RCC 7860 (cell line): ENCODE measurements around the gene ZNF285.
"Not testable (repeated sequence)": the region's sequence is repeated elsewhere in the genome, so short reads cannot be mapped to it uniquely, and the experiment has no call there.

Experiments
- DNase-seq: peaks from one replicate; pipeline ENCODE4 v3.0.0-alpha.2; 2015; ENCODE audit warnings: low spot score
- FAIRE-seq: peaks from 2 replicates; lab custom pipeline; 2012; peaks lifted over from hg19 to GRCh38; lab: Jason Lieb, UNC

The ZNF285 gene

DNA sequence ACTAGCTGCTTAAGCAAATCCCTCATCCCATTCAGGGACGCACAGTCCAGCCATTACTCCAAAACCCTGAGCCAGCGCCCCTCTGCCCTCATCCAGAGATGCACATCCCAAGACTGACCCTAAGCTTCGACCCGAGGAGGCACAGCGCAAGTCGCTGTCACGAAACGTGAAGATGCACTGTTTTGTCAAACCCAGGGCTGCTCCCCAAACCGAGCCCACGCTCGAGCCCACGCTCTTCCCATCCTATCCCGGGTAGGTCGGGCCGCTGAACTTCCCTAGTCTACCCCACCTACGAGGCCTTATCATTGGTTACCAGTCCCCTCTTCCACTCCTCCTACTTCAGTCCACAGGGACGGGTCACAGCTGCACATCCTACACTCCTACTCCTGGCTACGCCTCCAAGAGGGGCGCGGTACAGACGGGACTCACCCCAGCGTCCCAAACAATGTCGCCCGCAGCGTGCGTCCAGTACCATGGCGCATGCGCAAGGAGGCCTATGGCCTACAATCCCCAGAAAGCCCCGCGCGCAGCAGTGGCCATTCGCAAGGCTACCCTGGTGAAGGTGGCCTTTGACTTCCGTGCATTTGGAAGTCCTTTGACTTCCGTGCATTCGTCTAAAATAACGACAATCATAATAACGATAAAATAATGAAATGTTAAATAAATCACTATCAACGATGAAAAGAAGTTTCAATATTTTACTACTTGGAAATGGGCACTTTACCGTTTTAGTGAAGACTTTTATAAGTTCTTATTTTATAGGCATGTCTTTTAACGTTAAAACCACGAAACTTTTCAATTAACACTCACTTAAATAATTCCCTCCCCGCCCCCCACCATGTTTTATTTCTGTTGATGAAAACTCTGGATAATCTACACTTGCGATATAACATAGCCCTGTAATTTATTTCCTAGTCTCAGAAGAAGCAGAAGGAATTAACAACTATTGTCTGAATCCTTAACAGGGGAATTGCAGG, at the start of gene ZNF285:
TSS of gene ZNF285 (minus strand) at position 470 of the 977 bp plus-strand sequence. CDS start 4,395 bp downstream, outside the sequence.
- FAIRE-seq (no peak), DNase-seq (peak; percentile 18)

GRCh38 chr19:44447916-44448674, 46.7 kb upstream of the ZNF285 start, which contains the start of gene ZNF229:
TSS of gene ZNF229 (minus strand) at chr19:44448472. CDS start at chr19:44442847, 5,625 bp downstream.
- FAIRE-seq, result no peak

DNA sequence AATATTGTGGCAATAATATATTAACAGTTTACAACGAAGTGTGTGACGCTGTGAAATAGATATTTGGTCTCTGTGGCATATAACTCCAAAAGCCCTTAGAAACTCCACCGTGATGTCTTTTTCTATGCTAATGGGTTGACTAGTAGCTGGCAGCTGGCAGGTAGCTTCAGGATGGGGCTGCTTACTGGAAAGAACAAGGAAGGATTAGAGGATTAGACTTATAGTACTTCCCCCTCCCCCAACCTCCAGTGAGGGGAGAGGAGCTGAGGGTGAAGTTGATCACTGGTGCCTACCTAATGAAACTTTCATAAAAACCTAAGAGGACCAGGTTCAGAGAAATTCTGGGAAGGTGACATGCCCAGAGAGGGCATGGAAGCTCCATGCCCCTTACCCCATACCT, 37.0 kb upstream of the ZNF285 start:
- DNase-seq (no peak), FAIRE-seq (no peak)

More at GRCh38 chr19:44447916-44448674, 46.7 kb upstream of the ZNF285 start, which contains the start of gene ZNF229:
- no peak for DNase-seq

DNA sequence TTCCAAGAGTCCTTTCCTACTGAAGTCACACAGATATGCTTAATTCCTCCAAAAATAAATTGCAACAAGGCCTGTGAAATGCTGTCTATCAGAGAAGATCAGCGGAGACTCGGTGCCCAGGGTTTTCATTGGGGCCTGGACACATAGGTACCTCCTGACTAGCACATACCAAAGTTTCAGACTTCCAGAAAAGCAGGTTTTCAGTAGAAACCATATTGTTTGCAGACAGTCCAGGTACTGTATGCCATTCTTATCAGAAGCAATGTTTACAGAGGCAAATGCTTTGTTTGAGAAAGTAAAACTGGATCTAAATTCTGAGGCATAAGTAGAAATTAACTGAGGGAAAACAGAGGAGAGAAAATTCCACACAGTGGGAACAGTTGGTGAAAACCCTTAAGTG, 34.0 kb upstream of the ZNF285 start:
- no peak for DNase-seq
- FAIRE-seq, result no peak

GRCh38 chr19:44430956-44431355, 29.5 kb upstream of the ZNF285 start:
- DNase-seq, result no peak
- no peak for FAIRE-seq

DNA sequence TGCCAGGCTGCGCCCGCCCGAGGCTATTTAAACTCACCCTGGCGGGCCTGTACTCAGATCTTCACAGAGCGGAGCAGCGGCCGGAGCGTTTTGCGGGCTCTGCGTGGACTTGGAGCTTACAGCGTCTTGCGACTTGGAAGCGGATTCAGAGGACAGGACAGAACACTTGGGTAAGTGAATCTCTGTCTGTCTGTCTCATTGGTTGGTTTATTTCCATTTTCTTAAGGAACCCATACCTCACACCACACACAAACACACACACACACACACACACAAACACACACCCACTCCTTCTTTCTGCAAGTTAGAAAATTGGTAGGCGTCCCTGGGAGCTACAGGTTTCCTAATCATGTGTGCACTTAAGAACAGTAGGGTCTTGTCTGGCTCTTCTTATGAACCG, 14.1 kb upstream of the ZNF285 start:
- FAIRE-seq, DNase-seq: not testable (repeated sequence)

DNA sequence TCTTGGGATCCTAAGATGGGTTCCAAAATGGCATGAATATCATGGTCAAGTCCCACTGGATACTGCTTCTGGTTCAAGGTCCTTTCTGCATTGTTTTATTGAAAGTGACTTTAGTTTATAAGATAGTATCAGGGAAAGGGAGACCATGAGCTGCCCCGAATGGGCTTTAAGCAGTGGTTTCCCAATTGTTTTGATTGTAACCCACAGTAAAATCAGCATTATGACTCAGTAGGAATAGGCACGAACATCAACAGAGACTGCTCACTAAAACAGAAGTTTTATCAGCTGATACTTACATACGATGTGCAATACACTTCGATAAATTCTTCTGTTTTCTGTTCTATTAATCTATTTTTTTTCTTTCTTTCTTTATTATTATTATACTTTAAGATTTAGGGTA, 12.1 kb downstream of the ZNF285 start:
- DNase-seq, FAIRE-seq: not testable (repeated sequence)

GRCh38 chr19:44374789-44375188, 26.6 kb downstream of the ZNF285 start:
- FAIRE-seq (no peak), DNase-seq (no peak)

DNA sequence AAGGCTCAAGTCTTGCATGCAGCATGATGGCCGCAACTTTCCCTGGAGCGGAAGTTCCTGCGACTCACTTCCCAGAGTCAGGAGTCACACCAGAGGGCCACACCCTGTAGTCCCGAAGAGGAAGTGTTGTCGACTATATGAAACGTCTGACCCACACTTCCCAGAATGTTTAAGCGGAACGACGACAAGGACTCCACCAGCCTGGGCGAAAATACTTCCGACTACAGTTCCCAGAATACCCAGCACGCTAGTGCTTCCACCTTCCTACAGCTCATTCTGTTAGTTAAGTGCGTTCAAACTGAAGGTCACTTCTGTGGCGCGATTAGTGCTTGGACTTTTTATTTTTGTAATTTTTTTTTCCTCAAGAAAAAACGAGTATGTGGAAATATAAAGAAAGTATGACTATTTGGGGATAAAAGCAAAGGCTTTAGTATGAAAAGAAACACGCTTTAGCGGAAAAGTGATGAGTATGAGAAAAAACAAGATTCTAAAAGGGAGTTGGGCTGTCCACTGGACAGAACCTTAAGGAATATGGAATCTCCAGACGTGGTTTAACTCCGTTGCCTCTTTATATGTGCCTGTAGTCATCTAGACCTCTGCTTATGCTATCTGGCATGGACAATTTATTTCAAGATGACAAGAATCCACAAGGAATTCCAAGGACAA, 29.5 kb downstream of the ZNF285 start:
- FAIRE-seq, result no peak
- DNase-seq, result no peak

- FAIRE-seq (no peak), DNase-seq (no peak)
Measured at GRCh38 chr19:44367024-44367423, 34.4 kb downstream of the ZNF285 start.

- peak; percentile 80 for FAIRE-seq
- DNase-seq, result peak; percentile 78
Measured at GRCh38 chr19:44356383-44357111, 44.9 kb downstream of the ZNF285 start, which contains the start of gene ZNF112. TSS of gene ZNF112 (minus strand) at chr19:44356680. CDS start at chr19:44340539, 16,141 bp downstream.

- DNase-seq (no peak), FAIRE-seq (no peak)
Measured at GRCh38 chr19:44346556-44346955, 54.9 kb downstream of the ZNF285 start.

DNA sequence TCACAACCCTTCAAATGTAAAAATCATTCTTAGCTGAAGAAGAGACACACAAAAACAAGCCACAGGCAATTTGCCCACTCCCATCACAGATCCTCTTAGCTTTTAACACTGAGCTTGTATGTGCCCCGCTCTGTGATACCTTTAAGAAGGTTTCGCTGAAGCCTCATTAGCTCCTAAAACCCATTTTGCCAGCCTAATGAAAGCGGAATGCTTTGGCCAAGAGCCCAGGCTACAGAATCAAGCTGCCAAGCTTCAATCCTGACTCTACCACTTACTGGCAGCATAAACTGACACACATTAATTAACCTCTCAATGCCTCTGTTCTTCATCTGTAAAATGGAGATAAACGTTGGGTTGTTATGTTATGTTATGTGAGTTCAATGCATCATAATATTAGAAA, 55.4 kb downstream of the ZNF285 start:
- no peak for FAIRE-seq

DNA sequence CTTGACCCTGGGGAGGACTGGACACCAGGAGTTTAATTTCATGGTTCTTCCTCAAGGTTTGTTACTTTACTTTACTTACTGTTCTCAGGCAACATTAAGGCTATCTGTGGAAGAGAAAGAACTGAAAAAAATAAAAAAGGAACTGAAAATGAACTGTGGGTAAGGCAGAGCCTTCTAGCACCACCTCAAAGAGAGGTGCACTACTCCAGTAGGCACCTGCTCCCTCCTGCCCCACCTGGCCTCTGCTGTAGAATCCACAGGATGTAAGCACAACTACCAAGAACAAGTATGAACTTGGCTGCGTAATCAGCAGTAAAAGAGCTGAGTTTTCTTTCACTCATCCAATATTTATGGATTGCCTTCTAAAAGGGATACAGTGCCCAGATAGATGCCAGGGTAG, 57.2 kb downstream of the ZNF285 start:
- FAIRE-seq (no peak), DNase-seq (no peak)

More for the DNA sequence above, 55.4 kb downstream of the ZNF285 start:
- no peak for DNase-seq

GRCh38 chr19:44341794-44342193, 59.6 kb downstream of the ZNF285 start:
- no peak for DNase-seq
- FAIRE-seq, result no peak

DNA sequence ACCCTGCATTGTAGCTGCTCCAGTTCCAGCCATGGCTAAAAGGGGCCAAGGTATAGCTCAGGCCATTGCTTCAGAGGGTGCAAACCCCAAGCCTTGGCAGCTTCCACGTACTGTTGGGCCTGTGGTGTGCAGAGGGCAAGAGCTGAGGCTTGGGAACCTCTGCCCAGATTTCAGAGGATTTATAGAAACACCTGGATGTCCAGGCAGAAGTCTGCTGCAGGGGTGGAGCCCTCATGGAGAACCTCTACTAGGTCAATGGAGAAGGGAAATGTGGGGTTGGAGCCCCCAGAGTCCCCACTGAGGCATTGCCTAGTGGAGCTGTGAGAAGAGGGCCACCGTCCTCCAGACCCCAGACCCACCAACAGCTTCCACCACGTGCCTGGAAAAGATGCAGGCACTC, 66.8 kb downstream of the ZNF285 start:
- DNase-seq, result not testable (repeated sequence)

More for the DNA sequence above, 66.8 kb downstream of the ZNF285 start:
- FAIRE-seq, result not testable (repeated sequence)
